ENCODE measurements around the gene AHDC1. TPM values are rescaled to one million over a fixed set of nuclear protein-coding genes. Genes with fewer than 3 reads are reported as not detected.
"Not testable (repeated sequence)": the region's sequence is repeated elsewhere in the genome, so short reads cannot be mapped to it uniquely, and the experiment has no call there.

The AHDC1 gene
- total and polyA plus RNA-seq, 9 donors, result 11.2 to 159 (median 82.1) TPM

DNA sequence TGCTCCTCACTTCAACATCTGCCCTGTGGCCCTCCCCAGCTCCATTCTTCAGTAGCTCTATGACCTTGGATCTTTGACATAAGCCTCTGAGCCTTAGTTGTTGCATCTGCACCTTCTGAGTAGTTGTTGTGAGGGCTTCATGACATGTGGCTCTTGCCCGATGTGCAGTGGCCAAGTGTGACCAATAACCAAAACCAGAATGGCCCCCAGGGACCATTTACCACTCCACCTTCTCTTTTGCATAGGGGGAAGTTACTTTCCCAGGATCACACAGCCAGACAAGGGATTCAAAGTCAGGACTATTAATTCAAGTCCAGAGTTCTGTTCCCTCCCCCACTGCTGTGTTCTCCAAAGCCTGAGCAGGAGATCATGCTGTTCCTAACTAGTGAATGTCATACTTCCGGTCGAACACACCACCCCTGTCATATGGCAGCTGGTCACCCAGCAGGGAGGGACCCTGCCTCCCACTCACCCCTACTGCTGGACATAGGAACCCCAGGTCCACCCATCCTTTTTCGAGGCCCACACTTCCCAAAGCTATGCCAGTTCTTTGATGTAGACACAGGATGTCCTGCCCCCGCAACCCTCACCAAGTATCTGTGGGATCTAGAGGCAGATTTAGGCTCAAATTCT is 27.0 kb upstream of the AHDC1 start:
- no peaks in the 10 kb centered on the region for H3K9me3 ChIP-seq
- no peak overlapping the region for H3K4me3 ChIP-seq
- H3K36me3 ChIP-seq, result no peaks in the 10 kb centered on the region
- peak in 1 of 5 donors; percentile 44 for DNase-seq
- intact Hi-C loops (cut with DNase I), result no loop called here
- TF ChIP-seq POLR2A (IDR thresholded peaks at IDR 0.05), result no peak
- TF ChIP-seq EP300 (IDR thresholded peaks at IDR 0.05), result no peak
- TF ChIP-seq, protein P1, sequence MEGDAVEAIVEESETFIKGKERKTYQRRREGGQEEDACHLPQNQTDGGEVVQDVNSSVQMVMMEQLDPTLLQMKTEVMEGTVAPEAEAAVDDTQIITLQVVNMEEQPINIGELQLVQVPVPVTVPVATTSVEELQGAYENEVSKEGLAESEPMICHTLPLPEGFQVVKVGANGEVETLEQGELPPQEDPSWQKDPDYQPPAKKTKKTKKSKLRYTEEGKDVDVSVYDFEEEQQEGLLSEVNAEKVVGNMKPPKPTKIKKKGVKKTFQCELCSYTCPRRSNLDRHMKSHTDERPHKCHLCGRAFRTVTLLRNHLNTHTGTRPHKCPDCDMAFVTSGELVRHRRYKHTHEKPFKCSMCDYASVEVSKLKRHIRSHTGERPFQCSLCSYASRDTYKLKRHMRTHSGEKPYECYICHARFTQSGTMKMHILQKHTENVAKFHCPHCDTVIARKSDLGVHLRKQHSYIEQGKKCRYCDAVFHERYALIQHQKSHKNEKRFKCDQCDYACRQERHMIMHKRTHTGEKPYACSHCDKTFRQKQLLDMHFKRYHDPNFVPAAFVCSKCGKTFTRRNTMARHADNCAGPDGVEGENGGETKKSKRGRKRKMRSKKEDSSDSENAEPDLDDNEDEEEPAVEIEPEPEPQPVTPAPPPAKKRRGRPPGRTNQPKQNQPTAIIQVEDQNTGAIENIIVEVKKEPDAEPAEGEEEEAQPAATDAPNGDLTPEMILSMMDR (IDR thresholded peaks at IDR 0.05), result no peak
- no peaks in the 10 kb centered on the region for H3K4me1 ChIP-seq (ENCODE audit: insufficient read depth)
- no peak overlapping the region for H3K27ac ChIP-seq
- WGBS, 3 donors, result 55 to 62% (median 58%) methylated on average over 5 of the region's 5 CpGs
- no peaks in the 10 kb centered on the region for H3K27me3 ChIP-seq

DNA sequence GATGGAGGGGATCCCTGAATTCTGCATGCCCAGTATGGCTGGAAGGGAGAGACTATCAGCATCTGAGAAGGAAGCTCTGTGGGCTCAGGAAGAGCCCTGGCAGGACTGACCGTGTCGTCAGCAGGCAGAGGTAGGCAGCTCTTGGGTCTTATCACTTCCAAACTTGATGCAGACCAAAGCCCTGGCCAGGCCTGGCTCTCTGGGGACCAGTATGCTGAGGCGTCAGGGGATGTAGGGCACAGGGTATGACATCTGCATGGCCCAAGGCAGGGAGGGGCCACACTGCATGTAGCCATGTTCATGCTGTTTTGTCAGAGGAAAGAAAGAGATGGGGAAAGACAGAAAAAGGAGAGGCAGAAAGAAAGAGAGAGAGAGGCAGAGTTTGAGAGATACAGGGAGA is 24.8 kb upstream of the AHDC1 start:
- WGBS, 3 donors, result 63 to 72% (median 67%) methylated on average over 3 of the region's 3 CpGs
- intact Hi-C loops (cut with DNase I), result no loop called here
- no peak overlapping the region for H3K4me3 ChIP-seq
- TF ChIP-seq POLR2A (IDR thresholded peaks at IDR 0.05) (no peak), EP300 (IDR thresholded peaks at IDR 0.05) (no peak)
- TF ChIP-seq, protein P1 (IDR thresholded peaks at IDR 0.05), result no peak
- H3K27me3 ChIP-seq, result no peaks in the 10 kb centered on the region
- H3K9me3 ChIP-seq, result no peaks in the 10 kb centered on the region
- no peaks in the 10 kb centered on the region for H3K36me3 ChIP-seq
- no peaks in the 10 kb centered on the region for H3K4me1 ChIP-seq (ENCODE audit: insufficient read depth)
- H3K27ac ChIP-seq, result no peak overlapping the region
- DNase-seq, result no peak

DNA sequence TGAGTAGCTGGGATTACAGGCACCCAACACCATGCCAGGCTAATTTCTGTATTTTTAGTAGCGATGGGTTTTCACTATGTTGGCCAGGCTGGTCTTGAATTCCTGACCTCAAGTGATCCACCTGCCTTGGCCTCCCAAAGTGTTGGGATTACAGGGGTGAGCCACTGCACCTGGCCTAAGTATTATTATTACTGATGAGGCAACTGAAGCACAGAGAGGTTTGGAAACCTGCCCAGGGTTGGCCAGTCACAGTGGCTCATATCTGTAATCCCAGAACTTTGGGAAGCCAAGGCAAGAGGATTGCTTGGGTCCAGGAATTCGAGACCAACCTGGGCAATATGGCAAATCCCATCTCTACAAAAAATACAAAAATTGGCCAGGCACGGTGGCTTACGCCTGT is 23.8 kb upstream of the AHDC1 start:
- H3K27me3 ChIP-seq; H3K36me3 ChIP-seq; H3K27ac ChIP-seq; intact Hi-C loops (cut with DNase I); H3K9me3 ChIP-seq; H3K4me1 ChIP-seq (ENCODE audit: insufficient read depth); DNase-seq; H3K4me3 ChIP-seq: not testable (repeated sequence)
- 86 to 92% (median 91%) methylated on average over 4 of the region's 4 CpGs for WGBS, 3 donors

DNA sequence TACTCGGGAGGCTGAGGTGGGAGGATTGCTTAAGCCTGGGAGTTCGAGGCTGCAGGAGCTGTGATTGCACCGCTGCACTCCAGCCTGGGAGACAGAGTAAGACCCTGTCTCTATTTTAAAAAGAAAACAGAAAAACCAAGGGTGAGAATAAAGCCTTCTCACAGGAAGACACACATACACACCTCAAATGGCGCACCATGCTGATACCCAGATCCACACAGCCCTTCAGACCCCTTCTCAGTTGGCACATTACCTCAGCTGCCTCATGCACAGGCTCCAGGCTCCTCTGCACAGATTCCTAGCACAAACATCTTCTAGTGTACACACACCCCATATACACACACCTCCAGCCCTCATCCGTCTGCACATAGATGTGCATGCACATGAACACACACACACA is 23.1 kb upstream of the AHDC1 start:
- H3K27me3 ChIP-seq, result no peaks in the 10 kb centered on the region
- no peak overlapping the region for H3K27ac ChIP-seq
- H3K36me3 ChIP-seq, result no peaks in the 10 kb centered on the region
- WGBS, 3 donors, result 85 to 91% (median 90%) methylated on average over 5 of the region's 5 CpGs
- no peak for DNase-seq
- H3K4me3 ChIP-seq, result no peak overlapping the region
- TF ChIP-seq, protein P1 (IDR thresholded peaks at IDR 0.05), result no peak
- no peak for TF ChIP-seq POLR2A (IDR thresholded peaks at IDR 0.05)
- no peak for TF ChIP-seq EP300 (IDR thresholded peaks at IDR 0.05)
- no peaks in the 10 kb centered on the region for H3K9me3 ChIP-seq
- H3K4me1 ChIP-seq (ENCODE audit: insufficient read depth), result no peaks in the 10 kb centered on the region
- intact Hi-C loops (cut with DNase I), result no loop called here

DNA sequence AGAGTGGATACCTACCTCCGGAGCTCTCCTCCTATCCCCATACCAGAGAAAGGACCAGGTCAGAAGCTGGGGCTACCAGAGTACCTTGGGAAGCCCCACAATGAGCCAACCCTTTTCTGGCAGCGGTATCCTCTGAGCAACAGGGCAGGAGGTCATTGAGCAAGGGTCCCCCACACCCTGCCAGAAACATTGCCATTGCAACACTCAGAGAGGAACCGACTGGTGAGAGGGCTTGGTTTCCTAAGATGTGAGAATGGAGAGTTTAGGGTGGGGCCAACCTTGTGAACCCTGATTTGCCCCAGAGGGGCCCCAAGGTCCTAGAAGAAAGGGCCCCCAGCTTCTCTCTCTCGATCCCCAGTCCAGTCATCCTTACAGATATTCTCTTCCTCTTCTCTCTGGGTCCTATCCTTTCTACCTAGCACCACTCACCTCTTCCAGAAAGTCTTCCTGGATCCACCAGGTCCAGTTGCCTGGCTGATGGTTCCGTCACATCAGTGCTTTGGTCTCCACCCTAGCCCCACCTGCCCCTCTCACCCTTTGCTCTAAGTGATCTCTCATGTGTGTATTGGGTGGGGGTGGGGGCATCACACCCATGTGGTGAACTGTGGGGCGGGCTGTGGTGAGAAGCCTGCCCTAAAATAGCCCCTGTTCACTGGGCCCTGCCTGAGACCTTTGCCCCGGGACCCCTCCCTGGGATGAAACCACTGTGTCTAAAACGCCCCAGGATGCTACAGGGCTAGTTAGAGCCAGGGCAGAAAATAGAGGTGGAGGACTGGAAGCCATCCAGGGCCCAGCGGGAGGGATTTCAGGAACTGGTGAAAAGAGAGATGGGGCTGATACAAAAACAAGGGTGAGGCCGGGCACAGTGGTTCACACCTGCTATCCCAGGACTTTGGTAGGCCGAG is 22.3 kb upstream of the AHDC1 start:
- Histone ChIP-seq H3K27ac (no peak overlapping the region), H3K9me3 (no peaks in the 10 kb centered on the region), H3K36me3 (no peaks in the 10 kb centered on the region), H3K4me1 (ENCODE audit: insufficient read depth) (no peaks in the 10 kb centered on the region), H3K27me3 (no peaks in the 10 kb centered on the region), H3K4me3 (no peak overlapping the region)
- 89 to 91% (median 90%) methylated on average over 11 of the region's 11 CpGs for WGBS, 3 donors
- DNase-seq, result no peak
- TF ChIP-seq POLR2A (IDR thresholded peaks at IDR 0.05) (no peak), EP300 (IDR thresholded peaks at IDR 0.05) (no peak)
- TF ChIP-seq, protein P1 (IDR thresholded peaks at IDR 0.05), result no peak
- intact Hi-C loops (cut with DNase I), result no loop called here

Data from ovary (tissue), 9 donors.